Measurements from ENCODE around the gene HPF1.
"Not testable (repeated sequence)": the region's sequence is repeated elsewhere in the genome, so short reads cannot be mapped to it uniquely, and the experiment has no call there.

HPF1 gene

DNA sequence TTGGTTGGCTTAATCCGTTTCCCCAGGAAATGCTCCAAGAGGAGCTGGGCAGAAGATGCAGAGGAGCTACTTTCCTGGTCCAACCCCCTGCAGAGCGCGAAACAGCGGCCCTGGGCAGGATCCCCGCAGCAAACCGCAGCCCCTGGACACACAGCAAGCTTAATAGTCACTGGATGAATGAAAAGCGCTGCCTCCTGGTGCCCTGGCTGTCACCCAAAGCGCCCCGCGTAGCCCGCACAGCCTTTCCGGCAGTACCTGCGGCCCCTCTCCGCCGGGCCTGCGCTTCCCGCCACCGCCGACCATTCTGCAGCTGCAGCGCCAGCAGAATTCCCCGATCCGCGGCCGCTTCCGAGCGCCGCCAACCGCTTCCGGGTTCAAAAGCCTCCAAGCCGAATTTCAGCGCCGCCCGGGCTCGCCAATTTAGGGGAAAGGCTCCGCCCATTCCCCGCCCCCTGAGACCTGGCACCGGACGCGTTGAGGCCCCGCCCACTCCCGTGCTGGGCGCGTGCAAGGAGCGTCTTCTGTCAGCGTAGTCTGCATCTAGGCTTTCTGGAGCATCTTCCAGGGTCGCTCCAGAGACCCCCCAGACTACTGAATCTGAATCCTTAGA, at the start of gene HPF1:
Gene HPF1 (minus strand): TSS at position 370 of the 610 bp plus-strand sequence. CDS start 67 bp downstream, at position 303.
- DNase-seq (ENCODE audit: low spot score), result peak; percentile 97

DNA sequence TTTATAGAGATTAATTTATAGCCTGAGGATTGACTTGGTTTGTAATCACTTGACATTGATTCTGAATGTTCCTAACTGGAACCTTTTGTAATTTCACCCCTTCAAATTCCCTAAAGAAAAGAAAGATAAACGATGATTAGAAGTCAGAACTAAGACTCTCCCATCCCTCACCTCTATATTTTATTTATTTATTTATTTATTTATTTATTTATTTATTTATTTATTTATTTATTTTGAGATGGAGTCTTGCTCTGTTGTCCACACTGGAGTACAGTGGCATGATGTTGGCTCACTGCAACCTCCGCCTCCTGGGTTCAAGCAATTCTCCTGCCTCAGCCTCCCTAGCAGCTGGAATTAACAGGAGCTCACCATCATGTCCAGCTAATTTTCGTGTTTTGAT, 49.0 kb upstream of the HPF1 start:
- DNase-seq (ENCODE audit: low spot score), result not testable (repeated sequence)

DNA sequence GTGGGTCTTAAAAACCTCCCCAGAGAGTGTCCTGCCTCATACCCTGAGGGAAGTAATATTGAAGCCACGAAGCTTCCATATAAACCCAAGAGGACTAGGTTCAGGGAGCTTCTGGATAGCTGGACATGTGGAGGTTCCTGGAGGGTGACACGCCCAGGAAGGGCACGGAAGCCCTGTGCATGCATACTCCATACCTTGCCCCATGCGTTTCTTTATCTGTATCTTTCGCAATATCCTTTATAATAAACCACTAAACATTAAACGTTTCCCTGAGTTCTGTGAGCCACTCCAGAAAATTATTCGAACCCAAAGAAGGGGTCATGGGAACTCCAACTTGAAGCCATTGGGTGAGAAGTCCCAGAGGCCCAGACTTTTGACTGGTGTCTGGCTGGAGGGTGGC, 45.7 kb upstream of the HPF1 start:
- DNase-seq (ENCODE audit: low spot score), result no peak

- no peak for DNase-seq (ENCODE audit: low spot score)
Measured at GRCh38 chr4:169802873-169803272, 45.1 kb upstream of the HPF1 start.

DNA sequence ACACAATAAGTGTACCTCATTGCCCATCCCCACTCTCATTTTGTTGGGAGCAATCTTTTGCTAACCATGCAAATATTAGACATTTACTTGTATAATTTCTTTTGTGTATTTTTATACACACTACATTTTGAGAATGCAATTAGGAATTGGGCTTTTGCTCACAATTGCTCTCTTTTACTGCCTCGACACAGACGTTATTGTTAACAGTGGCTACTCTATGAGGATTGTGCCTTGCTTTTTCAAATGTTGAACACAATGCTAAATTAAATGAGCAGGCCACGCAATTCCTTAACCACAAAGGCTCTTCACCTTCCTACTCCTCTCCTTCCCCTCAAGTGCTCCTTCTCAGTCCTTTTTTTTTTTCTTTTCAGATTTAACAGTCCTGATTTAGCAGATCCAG, 42.8 kb upstream of the HPF1 start:
- DNase-seq (ENCODE audit: low spot score), result no peak

GRCh38 chr4:169799260-169799659, 41.5 kb upstream of the HPF1 start:
- no peak for DNase-seq (ENCODE audit: low spot score)

DNA sequence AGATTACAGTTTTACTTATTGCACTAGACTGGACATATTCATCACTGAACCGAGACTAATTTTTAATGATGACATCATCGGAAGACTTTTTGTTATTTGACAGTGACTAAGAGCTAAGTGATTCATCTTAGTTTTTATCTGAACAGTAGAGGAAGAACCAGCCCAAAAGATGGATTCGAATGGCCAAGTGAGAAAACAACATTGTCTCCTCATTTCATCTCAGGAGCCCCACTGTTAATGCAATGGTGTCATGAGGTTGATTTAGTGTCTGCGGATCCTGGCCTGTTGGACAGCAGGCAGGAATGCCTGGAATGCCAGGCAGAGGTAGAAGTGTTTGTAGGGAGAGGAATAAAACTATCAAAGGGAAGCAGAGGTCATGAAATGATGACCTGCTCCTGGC, 37.8 kb upstream of the HPF1 start:
- DNase-seq (ENCODE audit: low spot score), result peak; percentile 71

- DNase-seq (ENCODE audit: low spot score), result peak; percentile 62
Measured at GRCh38 chr4:169791527-169792156, 33.9 kb upstream of the HPF1 start.

- DNase-seq (ENCODE audit: low spot score), result no peak
Measured at GRCh38 chr4:169791062-169791461, 33.3 kb upstream of the HPF1 start.

DNA sequence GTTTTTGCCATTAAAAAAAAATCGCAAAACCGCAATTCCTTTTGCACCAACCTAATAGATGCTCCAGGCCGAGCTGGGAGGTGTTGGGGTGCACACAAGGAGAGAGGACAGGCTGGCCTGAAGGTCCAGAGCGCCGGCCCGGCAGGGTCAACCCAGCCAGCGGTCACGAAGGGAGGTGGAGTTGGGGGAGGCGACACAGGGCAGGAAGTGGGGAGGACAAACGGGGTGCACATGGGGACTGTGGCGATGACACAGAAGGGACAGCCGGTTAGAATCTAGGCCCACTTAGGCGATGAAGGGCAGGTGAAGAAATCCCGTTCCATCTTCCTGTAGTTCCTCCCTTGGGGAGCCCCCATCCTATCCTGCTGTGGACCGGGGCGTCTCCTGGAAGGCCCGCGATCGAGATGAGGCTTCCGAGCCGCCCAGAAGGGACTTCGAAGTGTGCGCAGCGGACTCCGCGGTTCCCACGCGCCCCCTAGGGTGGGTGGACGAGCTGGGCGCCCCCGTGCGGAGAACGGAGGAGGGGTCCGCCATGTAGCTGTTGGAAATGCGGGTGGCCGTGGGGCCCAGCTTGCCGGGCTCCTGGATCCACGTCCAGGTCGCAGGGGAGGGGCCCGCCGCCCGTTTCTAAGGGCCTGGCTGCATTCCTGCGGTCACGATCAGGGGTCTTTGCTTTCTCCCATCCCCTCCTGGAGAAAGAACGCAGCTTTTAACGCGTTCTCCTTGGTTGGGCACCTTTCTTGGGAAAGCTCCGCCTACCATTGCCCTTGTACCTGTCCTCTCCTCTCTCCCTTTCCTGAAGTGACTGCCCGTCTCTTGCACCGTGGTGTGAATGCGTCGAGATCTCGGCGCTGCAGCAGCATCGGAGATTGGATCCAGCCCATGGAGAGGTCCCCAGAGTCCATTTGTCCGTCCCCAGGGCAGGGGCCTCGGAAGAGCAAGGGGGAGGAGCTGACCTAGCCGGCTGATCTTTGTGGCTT, 17.0 kb upstream of the HPF1 start:
- DNase-seq (ENCODE audit: low spot score), result no peak

DNA sequence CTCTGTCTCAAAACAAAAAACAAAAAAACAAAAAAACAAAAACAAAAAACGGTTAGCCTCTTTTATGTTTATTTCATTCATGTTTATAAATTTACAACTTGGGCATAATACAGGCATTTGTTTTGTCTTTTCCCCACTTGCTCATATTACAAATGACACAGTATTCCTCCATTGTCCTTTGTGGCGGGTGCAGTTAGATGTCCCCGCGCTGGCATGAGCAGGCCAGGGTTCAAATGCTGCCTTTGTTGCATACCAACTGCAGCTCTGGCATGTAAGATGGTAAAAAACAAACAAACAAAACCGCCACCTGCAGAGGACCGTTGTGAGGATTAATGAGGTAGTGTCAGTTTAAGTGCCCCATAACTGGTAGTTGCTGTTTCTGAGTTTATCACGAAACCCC, 16.1 kb upstream of the HPF1 start:
- no peak for DNase-seq (ENCODE audit: low spot score)

DNA sequence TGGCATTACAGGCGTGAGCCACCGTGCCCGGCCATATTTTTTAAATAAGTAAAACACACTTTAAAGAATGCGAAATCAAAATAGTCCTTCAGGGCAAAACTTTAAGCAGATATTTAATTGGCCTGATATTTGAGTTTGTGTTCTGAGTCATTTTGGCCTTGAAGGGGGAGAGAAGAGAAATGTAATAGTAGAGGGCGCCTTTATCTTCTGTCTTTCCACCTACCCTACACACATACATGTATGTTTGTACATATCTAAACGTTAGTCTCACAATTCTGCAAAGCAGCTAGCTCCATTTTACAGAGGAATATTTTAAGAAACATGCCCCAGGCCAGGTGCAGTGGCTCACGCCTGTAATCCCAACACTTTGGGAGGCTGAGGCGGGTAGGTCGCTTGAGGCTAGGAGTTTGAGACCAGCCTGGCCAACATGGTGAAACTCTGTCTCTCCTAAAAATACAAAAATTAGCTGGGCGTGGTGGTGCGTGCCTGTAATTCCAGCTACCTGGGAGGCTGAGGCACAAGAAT, 13.9 kb upstream of the HPF1 start:
- DNase-seq (ENCODE audit: low spot score), result not testable (repeated sequence)

DNA sequence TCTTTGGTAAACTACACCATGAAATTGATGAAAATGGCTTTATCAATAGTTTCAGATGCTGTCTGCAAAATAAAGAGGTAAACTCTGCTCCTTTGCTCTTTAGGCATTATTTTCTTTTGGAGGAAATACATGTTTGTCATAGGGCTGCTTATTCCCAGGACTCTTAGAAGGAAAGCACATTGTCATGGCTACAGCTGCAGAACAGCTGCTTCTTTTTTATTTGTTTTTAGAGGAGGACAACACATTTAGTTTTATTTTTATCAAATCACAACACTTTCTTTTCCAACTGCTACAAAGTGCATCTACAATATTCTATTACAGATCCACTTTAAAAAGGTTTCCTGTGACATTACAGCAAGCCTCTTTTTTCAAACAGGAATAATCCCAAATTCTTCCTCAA, 12.7 kb upstream of the HPF1 start:
- no peak for DNase-seq (ENCODE audit: low spot score)

GRCh38 chr4:169768385-169768784, 10.6 kb upstream of the HPF1 start:
- DNase-seq (ENCODE audit: low spot score), result no peak

GRCh38 chr4:169766741-169767140, 9.0 kb upstream of the HPF1 start:
- no peak for DNase-seq (ENCODE audit: low spot score)

DNA sequence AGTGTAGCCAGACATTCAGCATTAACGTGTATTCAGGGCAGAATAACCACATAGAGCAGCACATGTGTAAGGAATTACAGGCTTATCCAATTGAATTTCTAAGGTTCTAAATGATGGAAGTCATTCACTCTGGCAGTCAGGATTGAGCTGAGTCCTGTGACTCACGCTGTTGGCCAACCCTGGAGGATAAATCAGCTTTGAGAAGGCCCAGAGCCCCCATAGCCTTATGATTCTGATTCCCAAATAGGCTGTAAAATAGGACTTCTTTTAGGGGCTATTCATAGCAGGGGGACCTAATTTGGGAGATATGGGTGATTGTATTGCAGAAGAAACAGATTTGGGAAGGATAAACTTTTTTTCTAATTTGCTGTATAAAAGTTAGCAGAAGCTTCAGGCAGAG, 8.1 kb upstream of the HPF1 start:
- DNase-seq (ENCODE audit: low spot score), result no peak

- DNase-seq (ENCODE audit: low spot score), result no peak
Measured at GRCh38 chr4:169761846-169762245, 4.1 kb upstream of the HPF1 start.

GRCh38 chr4:169758401-169758962, 738 bp upstream of the HPF1 start:
- no peak for DNase-seq (ENCODE audit: low spot score)

DNA sequence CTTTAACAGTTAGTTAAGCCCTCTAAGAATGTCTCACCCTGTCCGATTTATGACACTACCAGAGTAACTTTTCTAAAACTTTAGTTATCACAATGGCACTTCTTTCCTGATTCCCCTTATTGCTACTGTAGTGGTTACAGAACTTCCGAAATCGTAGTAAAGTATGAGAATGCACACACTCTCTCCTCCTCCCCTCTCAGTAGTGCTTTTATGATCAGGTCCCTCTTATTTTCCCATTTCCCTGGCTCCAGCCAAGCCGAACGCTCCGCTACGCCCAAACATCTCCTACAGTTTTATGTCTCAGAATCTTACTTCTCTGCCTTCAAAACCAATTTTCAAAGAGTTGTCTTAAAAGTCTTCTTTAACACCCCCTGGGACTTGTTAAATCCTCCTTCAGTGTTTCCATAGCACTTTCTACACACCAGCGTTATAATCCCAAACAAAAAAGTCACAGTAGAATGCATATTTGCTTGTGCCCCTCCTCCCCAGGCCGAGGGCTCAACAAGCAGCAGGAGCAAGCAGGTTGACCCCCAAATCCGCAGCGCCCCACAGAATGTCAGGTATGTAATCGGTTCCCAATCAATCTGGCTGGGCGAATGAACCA, 671 bp downstream of the HPF1 start:
- peak; percentile 34 for DNase-seq (ENCODE audit: low spot score)

- no peak for DNase-seq (ENCODE audit: low spot score)
Measured at GRCh38 chr4:169745291-169745690, 12.5 kb downstream of the HPF1 start.

DNA sequence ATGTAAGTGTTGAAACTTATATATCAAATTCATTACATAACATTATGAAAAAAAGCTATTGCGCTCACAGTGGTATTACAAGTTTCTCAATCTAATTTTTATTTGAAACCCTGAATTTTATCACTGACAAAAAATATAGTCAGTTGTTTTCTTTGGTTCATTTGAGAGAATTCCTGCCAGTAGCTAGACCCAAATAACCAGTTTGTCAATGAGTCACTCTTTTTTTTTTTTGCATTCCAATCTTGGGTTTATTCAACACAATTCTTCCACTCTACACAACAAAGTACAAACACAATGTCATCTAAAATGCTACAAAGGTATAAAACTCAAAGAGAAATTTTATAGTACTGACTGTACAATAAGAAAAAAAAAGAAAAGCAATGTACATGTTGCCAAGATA, 13.1 kb downstream of the HPF1 start:
- DNase-seq (ENCODE audit: low spot score), result no peak

- no peak for DNase-seq (ENCODE audit: low spot score)
Measured at GRCh38 chr4:169741569-169741968, 16.2 kb downstream of the HPF1 start.

Measured in COLO829 (cell line).